Measurements from ENCODE around the gene CRYBB1.

GRCh38 chr22:26617271-26618199 is at the start of gene CRYBB1:
- TF ChIP-seq POLR2A (IDR thresholded peaks at IDR 0.05) (no peak), CTCF (IDR thresholded peaks at IDR 0.05) (no peak)
